Stimulated activated CD4-positive, alpha-beta T cell treated with anti-CD3 and anti-CD28 coated beads, Interleukin-1b, Interleukin-23, amount 100 ng/mL, for 24 hours (primary cell): Measurements from ENCODE around the gene FAM135A.

Experiments used
- DNase-seq, 4 experiments: peaks; one replicate each; pipeline ENCODE4 v3.0.0-alpha.2; 2020; ENCODE audit warnings: low read depth in 4 of 4, low spot score in 1 of 4

FAM135A gene

DNA sequence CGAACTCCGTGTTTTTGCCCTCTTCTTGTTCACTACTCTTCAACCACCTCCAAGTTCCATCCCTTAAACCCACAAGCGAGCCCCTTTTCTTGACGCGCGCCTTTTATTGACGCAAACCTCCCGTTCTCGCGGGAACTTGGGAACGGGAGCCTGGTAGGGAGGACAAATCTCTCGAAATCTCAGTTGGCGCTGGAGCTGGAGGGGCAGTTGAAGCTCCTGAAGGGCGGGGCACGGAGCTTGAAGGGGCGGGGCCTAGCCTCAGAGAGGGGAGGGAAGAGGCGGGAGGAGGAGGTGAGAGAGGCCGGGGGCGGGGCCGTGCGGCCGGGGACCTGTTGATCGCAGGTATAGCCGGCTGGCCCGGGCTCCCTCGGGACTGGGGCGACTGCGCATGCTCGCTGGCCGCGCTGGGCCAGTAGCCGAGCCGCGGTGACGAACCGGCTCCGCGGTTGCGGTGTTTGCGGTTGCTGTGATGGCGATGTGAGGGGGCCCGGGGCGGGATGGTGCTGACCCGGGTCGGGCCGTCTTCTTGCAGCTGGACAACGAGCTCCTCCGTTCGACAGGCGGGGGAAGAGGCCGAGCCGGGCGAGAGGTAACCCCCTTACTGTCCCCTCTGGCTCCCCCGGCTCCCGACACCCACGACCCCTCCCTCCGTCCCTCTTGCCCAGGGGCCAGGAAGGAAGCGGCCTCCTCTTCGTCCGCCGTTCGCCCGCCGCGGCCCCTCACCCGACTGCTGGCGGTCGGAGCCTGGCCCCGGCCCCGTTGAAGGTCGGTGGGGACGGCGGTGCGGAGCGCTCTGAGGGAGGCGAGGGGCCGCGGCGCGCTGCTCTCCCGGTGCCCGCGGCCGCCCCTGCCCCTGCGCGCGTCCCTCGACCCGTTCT, at the start of gene FAM135A:
Gene FAM135A (plus strand): TSS at position 395 of the 878 bp plus-strand sequence. CDS start 14,835 bp downstream, outside the sequence.
- peak; percentile 86 to 95 (median 88) for DNase-seq

DNA sequence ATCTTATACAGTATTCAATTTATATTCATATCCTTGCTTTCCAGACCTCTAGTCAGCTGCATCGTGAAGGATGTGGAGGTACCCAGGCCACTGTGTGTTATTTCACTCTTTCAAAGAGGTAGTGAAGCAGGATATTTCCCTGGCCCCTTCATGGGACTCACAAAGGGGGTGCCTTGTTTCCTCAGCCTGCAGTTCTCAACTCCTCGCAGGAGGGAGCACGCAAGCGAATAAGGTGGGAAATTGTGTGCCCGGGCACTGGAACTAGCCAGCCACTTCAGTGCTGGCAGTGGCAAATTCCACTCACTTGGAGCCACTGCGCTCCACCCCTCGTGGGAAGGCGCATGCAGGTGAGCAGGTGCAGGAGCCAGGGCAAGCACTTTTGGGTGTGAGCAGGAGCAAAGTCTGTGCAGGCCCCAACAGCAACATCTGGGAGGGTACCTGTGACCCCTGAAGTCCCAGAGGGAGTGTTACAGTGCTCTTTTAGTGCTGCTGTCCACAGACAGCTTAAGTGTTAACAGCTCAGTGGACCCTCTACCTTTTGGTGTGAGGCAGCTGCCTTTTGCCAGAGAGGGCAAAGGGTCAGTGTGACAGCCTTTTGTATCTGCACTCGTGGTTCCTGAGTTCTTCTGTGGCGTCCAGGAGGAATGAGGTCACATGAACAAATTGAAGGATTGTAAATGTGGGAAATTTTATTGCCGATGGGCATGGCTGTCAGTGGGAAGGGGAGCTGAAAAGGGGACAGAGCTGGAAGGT, 49.4 kb upstream of the FAM135A start:
- DNase-seq, result no peak

DNA sequence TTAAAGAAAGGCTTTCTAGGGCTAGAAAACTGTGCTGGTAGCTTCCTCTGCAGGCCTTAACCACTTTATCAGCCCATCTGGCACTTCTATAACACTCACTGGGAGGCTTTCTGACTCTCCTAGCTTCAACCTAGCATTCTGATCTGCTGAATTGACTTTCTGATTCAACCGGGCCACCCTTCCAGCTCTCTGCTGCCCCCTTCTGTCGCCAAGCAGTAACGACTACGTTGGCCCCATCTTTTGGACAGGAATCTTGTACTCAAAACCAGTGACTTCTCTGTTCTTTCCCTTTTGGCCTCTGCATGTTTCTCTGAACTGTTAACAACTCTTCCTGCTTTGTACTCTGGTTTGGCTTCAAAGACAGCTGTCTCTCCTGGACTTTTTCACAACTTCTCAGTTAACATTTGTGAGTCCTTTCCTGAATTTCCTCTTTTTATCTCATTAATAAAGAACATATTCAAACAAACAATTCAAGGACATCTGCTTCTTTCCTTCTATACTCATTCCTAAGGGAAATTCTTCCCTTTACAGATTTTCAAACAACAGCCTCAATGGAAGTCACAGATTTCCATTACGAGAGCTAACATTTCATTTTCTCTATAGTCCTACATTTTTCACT, 43.9 kb upstream of the FAM135A start:
- peak; percentile 26 to 54 (median 34) for DNase-seq

DNA sequence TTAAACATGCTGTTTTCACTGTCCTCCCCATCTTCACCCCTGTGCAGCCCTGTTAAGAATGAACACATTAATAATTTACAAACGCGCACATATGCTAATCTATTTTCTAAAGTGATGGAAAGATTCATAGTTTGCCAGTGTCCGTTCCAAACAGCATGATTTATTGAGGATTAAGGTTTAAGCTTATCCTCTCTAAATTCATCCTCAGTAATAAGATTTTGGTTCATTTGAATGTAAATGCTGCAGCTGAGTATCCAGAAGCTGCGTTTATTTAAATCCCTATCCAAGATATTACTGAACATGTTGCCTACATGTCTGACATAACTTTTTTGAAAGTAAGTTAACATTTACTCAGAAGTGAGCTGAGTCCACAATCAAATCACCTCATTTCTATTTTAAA, 42.8 kb upstream of the FAM135A start:
- DNase-seq, result no peak

DNA sequence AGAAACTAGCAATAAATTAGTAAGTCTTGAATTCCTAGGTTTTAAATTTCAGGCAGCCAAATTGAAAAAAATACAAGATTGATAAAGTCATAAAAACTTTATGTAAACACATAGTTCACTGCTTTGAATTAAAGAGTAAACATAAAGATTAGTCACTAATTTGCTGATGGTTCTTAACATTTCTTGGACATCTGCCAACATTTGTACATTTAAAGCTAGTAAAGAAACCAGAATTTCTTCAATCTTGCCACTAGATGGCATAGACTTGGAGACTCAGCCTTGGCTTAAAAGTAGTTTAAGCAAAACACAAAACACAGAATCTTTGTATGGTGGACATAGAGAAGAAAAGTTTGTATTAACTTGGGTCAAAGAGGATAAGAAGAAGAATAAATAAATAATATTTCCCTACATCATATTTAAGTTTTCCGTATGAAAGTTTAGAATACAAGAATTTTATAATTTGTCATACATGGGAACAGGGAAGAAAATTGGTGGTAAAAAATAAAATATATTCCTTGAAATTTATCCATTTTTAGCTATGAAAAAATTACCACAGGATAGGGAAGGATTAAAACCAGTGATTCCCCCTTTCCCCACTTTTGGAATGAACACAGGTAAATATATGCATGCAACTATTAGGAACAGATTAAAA, 41.7 kb upstream of the FAM135A start:
- no peak for DNase-seq

DNA sequence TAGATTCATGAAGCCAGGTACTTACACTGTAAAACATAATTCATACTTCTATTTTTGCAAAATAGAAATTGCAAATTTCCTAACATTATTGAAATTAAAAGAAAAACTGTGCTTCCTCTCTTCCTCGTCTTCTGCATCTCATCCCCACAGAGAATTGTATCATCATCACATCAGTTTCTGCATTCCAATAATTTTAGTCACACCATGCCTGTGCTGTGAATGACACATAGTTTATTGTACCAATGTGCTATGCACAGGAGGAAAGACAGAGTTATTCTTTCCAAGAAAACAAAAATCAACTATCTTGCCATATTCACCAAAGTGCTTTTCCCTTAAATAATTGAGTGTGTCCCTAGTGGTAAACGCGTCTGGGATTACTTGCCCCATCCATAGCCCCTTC, 38.1 kb upstream of the FAM135A start:
- no peak for DNase-seq

DNA sequence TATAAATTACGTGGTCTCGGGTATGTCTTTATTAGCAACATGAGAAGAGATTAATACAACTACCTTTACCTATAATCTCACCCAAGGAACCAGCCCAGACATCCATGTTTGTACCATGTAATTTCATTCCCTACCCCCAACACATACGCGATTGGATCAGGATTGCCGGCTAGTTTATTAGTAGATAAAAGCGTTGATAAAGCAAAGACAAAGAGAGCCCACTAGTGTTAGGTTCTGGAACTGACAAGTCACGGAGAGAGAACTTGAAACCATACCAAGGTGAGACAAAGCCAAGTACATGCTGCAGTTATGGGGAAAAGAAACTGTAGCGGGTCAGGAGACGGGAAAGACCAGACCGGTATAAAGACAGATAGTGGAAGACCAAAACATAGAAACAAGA, 37.4 kb upstream of the FAM135A start:
- DNase-seq, result no peak

DNA sequence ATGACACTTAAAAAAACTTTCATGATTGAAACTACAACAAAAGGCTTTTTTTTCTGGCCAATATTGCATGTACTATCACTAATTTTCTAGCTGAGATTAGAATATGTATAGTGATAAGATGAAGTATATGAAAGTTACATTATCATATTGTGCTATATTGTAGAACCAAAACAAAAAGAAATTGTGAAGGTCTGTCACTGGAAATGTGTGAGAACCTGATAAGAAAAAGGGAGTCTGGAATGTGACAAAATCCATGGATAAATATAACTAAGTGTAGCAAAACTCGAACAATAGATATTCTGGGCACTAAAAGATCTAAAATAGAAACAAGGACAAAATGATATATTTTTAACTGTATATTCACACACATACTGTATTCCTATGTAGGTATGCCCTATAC, 36.7 kb upstream of the FAM135A start:
- DNase-seq, result no peak

DNA sequence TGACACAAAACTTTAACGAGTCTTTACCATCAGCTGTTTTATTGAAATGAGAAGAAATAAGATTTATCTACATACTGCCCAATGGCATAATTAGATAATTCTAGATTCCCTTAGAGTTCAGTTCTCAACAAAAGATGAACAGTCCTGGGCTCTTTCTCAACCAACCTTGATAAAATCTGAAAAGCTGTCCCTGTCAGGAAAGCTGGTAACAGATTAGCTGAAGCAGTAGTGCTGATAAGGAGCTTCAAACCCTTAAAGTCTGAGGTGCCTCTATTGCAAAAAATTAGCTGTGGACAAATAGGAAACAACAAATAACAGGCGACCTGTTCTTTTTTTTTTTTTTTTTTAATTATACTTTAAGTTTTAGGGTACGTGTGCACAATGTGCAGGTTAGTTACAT, 35.9 kb upstream of the FAM135A start:
- DNase-seq, result no peak

DNA sequence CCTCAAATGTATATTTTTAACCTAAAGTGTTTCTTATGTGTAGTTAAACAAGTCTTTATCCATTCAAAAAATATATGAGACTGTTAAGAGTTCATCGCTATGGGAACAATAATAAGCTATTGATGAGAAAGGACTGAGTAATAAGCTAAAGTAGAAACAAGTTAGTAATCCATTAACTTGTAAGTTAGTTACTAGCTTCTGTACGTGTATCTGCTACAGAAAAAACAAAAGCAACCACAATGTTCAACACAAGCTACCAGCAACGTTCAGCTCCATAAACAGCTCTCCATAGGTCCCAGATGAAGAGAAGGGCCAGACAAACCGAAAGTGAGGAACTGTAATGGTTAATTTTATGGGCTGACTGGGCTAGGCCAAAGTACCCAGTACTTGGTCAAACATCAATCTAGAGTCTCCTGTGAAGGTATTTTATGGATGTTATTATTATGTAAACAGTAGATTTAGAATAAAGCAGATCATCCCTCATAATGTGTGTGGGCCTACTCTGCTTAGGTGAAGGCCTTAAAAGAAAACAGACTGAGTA, 33.8 kb upstream of the FAM135A start:
- DNase-seq, result no peak

DNA sequence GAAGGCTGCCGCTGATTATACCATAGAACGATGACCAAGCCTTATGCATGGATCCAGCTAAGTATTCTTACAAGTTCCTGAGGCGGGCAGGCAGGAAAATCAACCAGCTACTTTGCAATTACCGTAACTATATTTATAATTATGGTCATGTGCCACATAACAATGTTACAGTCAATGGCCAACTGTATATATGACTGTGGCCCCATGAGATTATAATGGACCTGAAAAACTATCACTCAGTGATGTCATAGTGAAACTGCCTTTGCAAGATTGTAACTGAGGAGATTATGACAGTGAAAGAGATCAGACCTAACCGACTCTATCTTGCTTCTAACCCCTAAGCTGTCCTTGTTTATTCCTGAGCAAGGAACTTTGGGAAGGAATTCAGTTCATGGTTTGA, 33.1 kb upstream of the FAM135A start:
- no peak for DNase-seq

DNA sequence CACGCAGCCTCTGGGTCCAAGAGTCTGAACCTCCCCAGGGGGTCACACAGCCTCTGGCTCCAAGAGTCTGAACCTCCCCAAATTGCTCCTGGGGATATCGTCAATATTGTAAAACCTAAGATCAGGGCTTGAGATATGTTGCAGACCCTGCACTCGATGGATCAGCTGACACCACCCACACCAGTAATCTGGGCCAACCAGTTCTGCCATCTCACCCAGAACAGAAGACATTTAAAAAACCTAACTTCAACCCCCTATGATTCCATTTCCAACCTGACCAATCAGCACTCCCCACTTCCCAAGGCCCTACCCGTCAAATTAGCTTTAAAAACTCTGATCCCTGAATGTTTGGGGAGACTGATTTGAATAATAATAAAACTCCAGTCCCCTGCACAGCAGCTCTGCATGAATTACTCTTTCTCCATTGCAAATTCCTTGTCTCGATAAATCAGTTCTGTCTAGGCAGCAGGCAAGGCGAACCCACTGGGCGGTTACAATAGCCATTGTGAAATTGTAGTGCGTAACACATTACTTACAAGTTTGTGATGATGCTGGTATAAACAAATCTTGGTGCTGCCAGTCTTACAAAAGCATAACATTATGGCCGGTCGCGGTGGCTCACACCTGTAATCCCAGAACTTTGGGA, 32.4 kb upstream of the FAM135A start:
- no peak for DNase-seq

DNA sequence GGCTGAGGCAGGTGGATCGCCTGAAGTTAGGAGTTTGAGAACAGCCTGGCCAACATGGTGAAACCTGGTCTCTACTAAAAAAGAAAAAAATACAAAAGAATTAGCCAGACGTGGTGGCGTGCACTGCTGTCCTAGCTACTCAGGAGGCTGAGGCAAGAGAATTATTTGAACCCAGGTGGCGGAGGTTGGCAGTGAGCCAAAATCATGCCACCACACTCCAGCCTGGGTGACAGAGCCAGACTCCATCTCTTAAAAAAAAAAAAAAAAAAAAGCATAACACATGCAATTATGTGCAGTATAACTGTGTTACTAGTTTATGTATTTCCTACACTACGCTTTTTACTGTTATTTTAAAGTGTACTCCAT, 31.9 kb upstream of the FAM135A start:
- no peak for DNase-seq

DNA sequence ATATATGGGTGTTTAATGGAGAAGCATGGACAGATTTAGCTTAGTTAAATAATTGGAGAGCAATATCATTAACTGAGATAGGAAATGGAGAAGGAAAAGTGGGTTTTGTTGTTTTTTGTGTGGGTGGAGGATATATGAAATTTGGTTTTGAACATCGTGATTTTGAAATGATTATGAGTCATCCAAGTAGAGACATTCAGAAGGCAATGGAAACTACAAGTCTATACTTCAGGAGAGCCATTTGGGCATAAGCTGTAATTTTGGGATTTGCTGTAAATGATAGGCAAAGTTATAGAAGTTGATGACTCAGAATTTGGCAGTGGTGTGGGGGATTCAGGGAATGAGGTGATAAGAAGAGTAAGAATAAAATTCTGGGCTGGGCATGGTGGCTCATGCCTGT, 27.4 kb upstream of the FAM135A start:
- DNase-seq, result no peak

DNA sequence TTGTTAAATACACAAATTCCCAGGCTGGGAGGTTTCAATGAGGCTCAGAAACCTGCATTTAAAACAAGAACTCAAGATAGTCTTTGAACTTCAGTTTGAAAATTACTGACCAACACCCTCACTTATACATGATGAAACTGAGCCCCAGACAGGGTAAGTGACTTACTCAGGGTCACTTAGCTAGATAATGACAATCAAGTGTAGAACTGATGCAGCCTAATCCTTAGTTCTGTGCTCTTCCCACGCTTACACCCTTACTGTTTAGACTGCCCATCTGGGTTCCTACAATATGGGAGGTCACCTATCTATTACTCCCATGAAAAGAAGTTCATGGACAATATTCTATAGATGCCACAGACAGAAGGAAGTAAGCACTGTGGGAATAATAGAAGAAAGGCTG, 24.5 kb upstream of the FAM135A start:
- no peak for DNase-seq

DNA sequence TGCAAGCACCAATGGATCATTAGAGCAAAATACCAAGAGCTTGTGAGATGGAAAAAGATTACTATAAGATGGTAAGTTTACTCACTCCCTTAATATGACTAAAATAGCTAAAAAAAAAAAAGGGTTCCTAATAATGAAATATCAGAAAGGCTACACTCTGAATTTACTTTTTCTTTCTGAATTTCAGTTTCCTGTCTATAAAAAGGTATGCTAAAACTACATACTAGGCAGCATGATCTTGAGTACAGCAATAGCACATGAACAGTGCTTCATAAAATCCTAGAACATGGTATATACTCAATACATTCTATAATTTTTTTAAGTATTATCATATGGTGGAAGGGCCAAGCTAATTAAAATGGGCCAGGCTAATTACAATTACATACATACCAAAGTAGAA, 24.0 kb upstream of the FAM135A start:
- DNase-seq, result no peak

DNA sequence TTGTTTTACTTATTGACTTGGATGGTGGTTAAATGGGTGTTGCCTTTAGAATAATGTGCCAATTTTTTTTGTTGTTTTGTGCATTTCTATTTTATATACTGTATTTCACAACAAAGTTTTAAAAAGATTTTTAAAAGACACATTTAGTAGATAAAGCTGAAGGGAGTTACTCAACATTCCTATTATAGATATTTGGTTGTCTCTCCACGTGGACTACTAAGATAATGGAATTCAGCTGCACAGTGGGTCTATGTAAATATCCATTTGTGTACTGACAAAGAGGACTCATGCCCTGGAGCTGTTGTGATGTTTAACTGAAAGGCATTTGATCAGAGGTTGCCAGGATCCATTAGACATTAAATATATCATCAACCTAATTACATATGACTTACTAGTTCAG, 23.2 kb upstream of the FAM135A start:
- no peak for DNase-seq

DNA sequence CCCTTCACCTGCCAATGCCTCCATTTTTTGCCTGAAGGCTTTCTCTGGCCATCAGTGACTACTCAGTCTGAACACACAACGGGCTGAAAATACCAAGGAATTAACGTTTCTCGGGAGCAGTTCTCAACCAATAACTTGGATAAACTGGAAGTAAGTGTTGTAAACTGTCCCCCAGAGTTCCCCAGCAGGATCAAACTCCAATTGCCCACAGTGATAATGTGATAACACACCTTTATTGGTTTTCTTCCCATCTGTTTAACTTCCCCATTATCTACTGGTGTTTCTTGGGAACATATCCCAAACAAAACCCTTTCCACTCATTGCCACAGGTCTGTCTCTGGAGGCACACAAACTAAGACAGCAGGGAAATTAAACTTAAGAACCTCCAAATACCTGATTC, 21.8 kb upstream of the FAM135A start:
- DNase-seq, result no peak

DNA sequence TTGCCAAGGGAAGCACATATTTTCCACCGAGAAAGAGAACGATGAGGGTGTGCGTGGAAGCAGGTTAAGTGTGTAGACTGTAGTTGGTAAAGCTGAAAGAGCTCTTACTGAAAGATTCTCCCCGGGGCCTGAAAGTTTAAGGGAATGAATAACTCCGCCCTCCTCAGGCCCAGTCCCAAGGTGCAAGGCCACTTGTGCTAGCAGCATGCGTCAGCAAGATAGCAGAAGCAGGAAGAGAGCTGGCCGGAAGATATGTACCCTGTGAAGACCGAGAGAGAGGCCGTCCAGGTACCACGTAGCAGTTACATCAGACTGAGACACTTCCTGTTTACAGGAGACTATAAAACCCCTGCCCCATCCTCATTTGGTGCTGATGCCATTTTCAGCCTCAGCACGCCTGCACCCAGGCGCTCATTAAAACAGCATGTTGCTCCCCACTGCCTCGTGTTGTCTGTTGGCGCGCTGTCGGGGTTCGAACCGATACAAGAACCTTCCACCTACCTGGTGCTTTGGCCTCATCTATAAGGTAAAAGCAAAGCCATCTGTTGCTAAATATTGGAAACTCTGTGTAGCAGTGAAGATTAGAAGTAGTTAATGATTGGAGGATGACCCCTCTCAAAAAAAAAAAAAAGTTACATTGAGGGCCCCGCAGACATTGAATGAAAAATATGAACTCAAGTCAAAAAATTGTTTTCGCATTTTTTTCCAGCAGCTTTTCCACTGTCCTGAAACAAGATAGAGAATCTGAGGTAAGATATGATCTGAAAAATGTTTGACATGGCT, 18.6 kb upstream of the FAM135A start:
- no peak for DNase-seq

DNA sequence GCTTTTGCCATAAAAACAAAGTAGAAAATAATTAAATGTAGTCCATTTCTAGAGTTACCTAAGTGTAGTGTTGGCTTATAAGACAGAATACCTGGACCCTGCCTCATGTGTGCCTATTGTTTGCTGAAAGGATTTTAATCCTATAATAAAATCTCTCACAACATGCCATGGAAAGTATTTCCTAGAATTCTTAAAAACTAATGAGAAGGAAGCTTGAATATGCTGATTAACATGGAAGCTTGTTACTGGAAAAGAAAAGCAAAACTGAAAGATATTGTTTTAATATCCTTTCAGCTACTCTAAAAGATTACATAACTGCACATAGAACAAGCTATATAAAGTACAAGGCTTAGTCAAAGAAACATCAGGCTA, 18.0 kb upstream of the FAM135A start:
- no peak for DNase-seq
